Stimulated activated CD8-positive, alpha-beta memory T cell treated with anti-CD3 and anti-CD28 coated beads, Interleukin-15, amount 100 ng/mL, for 1 hour (primary cell): ENCODE measurements around the gene RAB11FIP4.

ENCODE experiments used
- DNase-seq: peaks from one replicate; pipeline ENCODE4 v3.0.0-alpha.2; 2020; ENCODE audit warnings: low read depth

RAB11FIP4 gene

DNA sequence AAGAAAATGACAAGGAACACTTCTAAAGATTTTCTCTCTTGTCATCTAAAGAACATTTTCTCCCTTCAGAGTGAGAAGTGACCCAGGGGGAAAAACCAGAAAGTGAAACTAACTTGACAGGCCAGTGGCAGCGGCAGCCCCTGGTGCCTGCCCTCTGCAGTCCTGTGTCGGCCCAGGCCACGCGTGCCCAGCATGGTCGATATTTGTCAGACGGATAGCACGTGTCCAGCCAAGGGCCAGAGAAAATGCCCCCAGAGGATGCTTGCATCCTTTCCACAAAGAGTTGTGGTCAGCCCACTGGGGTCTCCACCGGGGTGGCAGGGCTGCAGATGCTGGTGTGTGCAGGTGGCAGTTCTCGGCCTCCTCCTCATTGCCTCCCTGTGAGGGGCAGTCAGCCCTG, 176.6 kb downstream of the RAB11FIP4 start:
- DNase-seq, result no peak

DNA sequence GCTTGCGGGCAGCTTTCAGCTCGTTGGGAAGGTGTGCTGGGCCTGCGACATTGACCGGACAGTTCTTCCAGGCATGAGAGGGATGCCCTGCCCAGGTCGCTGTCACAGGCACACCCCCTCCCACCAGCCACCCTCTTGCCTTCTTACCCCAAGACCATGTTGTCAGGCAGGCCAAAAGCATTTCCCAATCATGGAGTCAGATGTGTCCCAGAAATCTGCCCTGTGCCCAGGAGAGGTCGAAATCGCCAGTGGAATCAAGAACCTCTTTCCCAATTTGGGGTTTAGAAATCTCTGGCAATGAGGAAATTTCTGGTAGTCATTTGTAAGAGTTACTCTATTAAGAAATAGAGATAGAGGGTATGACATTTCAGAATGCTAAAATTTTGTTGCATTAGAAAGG, 177.1 kb downstream of the RAB11FIP4 start:
- no peak for DNase-seq

DNA sequence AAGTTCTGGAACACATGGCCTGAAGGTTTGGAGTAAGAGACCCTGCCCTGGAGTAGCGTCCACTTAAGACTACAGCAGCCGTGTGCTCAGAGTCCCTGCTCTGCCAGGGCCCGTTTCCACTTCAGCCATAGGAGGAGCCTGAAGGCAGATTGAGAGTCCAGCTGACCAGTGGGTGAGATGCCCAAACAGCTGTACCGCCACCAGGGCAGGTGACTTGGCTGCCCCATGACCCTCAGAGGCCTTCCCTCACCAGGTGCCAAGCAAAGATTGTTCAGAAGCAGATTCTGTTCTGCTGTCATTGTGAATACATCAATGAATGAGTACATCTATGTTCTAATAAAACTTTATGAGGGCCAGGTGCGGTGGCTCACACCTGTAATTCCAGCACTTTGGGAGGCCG, 178.8 kb downstream of the RAB11FIP4 start:
- no peak for DNase-seq

DNA sequence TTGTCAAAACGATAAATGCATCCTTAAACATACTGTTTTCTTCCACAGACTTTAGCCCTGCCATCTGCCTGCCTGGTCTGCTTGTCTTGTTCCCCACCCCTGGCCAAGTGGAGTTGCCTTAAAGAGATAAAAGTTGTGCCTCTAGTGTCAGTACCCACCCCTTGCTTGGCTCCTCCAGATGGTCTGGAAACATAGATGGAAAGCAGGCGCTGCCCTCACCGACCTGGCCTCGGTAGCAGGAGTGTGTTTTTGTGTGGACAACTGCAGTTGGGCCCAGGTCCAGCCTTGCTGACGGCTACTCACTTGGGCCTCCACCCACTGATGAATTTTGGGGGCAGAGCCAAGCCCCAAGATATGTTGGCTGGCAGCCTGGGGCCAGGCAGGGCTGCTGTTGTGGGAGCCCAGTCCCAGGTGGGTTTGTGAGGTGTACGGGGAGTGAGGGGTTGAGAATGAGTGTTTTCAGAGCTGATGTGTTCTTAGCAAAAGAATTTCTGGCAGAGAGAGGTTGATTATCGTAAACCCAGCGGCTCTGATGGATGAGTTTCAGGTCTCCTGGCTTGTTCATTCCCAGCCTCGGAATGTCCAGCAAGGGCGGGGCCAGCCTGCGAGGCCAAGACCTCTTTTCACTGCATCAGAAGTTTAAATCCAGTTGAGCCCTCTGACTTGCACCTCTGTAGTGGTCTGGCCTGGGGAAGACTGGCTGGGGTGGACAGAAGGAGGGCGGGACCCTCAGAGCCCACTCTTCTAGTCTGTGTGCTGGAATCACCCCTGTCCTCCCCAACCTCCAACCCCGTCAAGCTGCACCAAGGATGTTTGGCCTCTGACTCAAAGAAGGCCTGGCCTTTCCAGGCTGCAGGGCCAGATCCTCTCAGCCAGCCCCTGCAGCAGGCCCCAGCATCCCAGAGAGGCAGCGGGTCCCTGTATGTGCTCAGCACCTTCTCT, 179.7 kb downstream of the RAB11FIP4 start:
- no peak for DNase-seq

DNA sequence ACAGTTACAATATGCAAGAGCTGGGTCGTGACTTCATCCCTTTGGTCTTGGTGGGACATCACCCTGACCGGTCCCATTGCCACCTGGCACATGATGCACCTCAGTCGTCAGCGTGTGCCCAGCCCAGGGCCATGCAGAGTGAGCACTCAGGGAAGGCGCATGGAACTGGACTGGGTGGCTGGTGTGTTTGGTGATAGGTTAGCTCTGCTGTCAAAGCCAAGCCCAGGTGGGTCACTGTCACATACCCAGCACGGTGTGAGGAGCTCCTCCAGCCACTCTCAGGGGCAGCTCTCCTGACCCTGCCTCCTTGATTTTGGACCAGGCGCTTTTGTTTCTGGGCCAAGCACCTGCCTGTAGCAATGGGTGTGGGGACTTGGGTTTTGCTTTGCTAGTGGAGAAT, 180.9 kb downstream of the RAB11FIP4 start:
- no peak for DNase-seq

- DNase-seq, result no peak
These were observed 181.6 kb downstream of the RAB11FIP4 start for GRCh38 chr17:31573047-31573446.

GRCh38 chr17:31573861-31574260, 182.4 kb downstream of the RAB11FIP4 start:
- DNase-seq, result no peak

DNA sequence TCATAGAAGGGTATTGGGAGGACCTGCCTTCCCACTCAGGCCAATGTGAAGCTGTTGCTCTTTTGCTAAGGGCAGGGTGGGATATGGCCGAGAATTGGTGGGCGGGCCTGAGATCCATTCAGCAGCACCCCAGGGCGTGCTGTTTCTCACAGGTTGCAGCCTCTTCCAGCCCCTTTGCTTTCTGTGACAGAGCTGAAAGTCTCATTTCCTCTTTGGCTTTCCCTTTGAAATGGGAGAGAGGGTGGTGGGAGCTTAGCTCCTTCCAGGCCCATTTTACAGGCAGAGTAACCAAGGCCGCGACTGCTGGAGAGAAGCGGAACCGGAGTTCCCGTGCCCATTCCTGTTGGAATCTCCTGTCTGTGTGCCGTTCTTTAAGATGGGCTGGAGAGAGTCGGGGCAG, 183.0 kb downstream of the RAB11FIP4 start:
- DNase-seq, result no peak

DNA sequence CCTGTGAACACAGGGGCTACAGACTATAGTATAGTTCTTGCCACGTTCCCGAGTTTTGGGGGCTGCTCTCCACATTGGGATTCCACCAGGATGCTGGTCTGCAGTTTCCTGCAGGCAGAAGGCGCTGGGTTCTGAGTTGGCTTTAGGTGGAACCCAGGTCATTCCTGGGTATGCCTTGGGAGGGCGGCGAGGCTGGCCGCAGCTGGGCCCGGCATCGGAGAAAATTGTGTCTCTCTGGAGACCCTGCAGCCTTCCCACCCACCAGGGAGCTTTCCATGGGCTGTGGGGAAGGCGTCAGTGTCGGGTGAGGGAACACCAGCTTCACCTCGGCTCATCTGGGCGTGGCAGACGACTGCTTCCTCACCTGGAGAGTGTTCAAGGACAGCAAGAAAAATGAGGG, 183.6 kb downstream of the RAB11FIP4 start:
- no peak for DNase-seq

GRCh38 chr17:31579265-31579664, 187.8 kb downstream of the RAB11FIP4 start:
- no peak for DNase-seq

DNA sequence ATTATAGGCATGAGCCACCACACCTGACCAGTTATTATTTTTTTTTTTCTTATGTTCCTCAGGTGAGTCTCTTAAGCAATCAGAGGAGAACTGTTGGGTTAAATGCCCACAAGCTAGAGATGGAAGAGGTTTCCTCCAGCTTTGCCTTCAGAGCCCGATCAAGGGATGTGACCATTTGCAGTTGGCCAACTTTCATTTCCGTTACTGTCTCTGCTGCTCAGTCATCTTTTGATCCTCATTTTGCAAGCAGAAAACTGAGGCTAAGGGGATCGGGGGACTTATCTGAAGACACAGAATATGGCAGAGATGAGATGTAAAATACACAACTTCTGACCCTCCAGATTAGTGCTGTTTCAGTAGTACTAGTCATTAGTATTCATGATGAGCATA, 188.8 kb downstream of the RAB11FIP4 start:
- no peak for DNase-seq

- DNase-seq, result no peak
These were observed 189.4 kb downstream of the RAB11FIP4 start for GRCh38 chr17:31580706-31581490.

GRCh38 chr17:31581491-31581890, 190.0 kb downstream of the RAB11FIP4 start:
- DNase-seq, result no peak

- no peak for DNase-seq
These were observed 190.9 kb downstream of the RAB11FIP4 start for GRCh38 chr17:31582151-31582907.

DNA sequence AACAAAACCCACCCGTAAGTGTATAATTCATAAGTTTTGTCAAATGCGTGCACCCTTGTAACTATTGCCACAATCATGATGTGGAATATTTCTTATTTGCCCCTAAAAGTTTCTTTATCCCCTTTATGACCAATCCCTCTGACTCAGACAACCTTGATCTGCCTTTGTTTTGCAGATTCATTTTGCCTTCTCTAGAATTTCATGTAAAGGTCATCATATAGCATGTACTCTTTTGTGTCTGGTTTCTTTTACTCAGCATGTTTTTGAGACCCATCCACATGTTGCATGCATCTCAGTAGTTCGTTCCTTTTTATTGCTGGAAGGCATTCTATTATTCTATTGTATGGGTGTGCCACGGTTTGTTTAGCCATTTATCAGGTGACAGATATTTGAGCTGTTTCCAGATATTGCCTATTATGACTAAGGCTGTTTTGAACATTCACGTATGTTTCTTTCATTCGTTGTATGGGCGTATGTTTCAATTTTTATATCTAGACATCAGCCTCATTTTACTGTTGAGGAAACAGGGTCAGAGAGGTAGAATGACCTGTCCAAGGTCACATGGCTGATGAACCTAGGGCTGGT, 192.4 kb downstream of the RAB11FIP4 start:
- DNase-seq, result no peak

- no peak for DNase-seq
These were observed 193.2 kb downstream of the RAB11FIP4 start for GRCh38 chr17:31584438-31585279.

DNA sequence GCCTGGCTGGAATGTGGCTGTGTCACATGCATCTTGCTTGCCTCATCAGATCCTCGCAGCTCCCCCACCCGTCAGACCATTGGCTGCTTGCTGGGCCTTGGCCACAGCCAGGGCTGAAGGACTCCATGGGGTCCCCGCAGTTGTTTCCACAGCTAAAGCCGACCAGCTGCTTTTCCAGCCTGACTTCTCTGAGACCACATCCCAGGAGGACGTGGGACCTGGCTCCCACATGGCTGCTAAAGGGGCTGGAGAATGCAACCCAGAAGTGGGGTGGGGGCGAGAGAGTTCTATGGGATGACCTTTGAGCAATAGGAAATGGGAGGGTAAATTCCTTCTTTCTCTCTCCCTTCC, 193.8 kb downstream of the RAB11FIP4 start:
- no peak for DNase-seq

DNA sequence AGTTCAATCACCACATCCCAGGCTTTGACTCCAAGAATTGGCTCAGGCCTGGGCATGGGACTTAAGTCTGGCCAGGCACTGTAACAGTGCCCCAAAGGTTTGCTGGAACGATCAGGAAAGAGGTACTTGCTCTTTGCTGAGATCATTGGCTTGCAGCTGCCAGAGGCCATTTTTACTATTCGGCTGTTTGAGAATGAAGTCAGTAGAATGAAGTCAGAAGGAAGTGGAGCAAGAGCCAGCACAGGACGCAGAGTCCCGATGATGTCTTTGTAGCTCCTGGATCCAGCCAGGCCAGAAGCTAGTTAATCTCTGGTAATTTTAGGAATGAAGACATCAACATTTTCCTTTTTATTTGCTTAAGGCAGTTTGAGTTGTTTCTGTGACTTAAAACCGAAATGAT, 195.5 kb downstream of the RAB11FIP4 start:
- no peak for DNase-seq

- DNase-seq, result no peak
These were observed 196.0 kb downstream of the RAB11FIP4 start for GRCh38 chr17:31587462-31587861.
